Omental fat pad (tissue), 4 donors: ENCODE data around the gene AADAT. TPM values are rescaled to one million over a fixed set of nuclear protein-coding genes. Genes with fewer than 3 reads are reported as not detected.

Experiments
- ATAC-seq: fragments of 150-250 bp; one replicate; pipeline ENCODE4 v1.9.1; 2016; ENCODE audit warnings: mild to moderate bottlenecking, moderate library complexity; ENCODE audit not compliant: low FRiP score
- DNase-seq: peaks from one replicate; pipeline ENCODE4 v3.0.0-alpha.2; 2019; ENCODE audit warnings: low spot score
- CTCF ChIP-seq, 3 donors: fragments of 450-650 bp; IDR thresholded peaks; one replicate each; pipeline ENCODE4 v1.5.1; 2016 to 2017; ENCODE audit warnings: antibody characterized with exemption in 3 of 3, mild to moderate bottlenecking in 3 of 3, moderate library complexity in 2 of 3
- small RNA-seq: library from RNA; depleted of rRNA; stranded (forward); fragments of <200 nt; gene quantifications from one replicate; pipeline ENCODE3, GENCODE V24; 2016
- total RNA-seq, 4 donors: library from RNA; depleted of rRNA; stranded (reverse); fragments of >200 nt; gene quantifications; one replicate each; pipeline ENCODE4 v1.1.0, GENCODE V29; 2016

The AADAT gene
- total RNA-seq, 4 donors from 2014 or later: 1.9 to 4.7 (median 3.8) TPM

DNA sequence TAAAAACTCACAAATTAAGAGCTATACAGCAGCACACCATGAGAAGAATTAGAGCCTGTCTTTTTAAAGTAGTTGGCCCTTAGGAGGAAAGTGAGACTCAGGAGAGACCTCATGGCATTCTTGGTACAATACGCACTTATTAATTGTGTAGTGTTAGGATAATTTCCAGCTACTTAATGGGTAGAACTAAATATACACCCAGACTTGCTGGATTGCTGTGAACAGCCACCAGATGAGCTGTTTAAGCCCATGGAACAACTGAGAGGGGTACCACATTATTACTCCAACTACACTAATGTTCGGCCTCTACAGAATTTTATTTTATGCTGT is 77.2 kb downstream of the AADAT start:
- ATAC-seq: no peak
- no peak for TF ChIP-seq CTCF (IDR thresholded peaks at IDR 0.05)

DNA sequence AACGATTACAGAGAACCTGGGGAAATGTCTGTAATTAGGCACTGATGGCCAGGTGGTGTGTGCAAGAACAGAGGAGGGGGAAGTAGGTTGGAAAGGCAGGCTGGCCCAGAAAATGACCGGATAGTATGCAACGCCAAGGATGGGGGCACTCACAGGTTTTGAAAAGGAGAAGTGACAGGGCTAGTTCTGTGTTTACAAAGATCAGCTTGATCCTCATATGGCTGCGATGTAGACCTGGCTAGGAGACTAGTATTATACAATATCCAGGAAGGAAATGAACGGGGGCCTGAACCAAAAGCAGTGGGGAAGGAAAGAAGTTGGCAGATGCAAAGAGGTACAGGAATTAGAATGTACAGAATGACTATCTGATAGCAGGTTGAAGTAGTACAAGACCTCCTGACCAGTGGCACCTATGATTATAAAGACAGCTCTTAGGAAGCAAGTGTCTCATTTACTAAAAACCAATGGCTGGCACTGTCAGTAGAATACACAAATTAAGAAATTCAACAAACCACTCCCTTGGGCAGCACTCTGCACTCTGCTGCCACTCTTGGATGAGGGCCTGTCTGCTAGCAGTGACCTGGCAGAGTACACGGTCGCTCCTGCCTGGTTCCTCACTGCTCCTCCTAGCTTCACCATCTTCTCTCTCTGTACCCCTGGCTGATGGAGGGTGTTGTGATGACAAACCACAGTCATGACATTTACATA is 77.7 kb downstream of the AADAT start:
- no peak for TF ChIP-seq CTCF (IDR thresholded peaks at IDR 0.05)
- DNase-seq (no peak), ATAC-seq (no peak)

More for the DNA sequence above, 77.2 kb downstream of the AADAT start:
- no peak for DNase-seq

Small RNAs within 50 kb of the gene (small RNA-seq; reads per million reads assigned to genes)
- not detected for gene APOBEC3AP1

Other genes starting within 250 kb of the AADAT start
- gene MFAP3L, start 63.6 kb downstream of the AADAT start, total RNA-seq: 10 to 100 TPM in 2 of 4 donors, 1 to 10 TPM in 2; 4.0 to 14.2 (median 9.4) TPM